ENCODE results near the gene HIPK2.

GRCh38 chr7:139532636-139533155 lies 245.1 kb downstream of the HIPK2 start:
- TF ChIP-seq CTCF (IDR thresholded peaks at IDR 0.05) = no peak
- no peak for TF ChIP-seq POLR2A (IDR thresholded peaks at IDR 0.05)
